ENCODE results near the gene SEPTIN1.

The SEPTIN1 gene

DNA sequence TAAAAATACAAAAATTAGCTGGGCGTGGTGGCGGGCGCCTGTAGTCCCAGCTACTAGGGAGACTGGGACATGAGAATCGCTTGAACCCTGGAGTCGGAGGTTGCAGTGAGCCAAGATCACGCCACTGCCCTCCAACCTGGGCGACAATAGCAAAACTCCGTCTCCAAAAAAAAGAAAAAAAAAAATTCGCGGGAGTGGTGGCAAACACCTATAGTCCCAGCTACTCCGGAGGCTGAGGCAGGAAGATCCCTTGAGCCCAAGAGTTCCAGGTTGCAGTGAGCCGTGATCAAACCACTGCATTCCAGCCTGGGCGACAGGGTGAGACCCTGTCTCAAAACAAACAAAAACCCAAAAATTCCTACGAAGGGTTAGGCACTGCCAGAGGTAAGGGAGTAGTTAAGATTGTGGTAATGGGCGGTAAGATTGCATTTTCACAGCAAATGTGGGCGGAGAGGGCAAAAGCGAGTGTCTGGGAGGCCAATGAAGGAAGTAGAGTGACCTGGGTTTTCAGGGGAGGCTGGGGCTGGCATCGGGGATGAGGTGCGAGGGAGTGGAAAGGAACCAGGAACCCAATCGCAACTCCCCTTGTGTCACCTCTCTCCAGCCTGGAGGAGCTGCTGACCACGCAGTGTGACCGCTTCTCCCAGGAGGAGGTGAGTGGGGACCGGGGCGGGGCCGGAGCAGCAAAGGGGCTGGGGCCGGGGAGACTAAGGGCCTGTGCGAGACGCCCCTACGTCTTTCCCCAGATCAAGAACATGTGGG, 5.1 kb downstream of the SEPTIN1 start:
- no peak for DNase-seq (ENCODE audit: low spot score)

DNA sequence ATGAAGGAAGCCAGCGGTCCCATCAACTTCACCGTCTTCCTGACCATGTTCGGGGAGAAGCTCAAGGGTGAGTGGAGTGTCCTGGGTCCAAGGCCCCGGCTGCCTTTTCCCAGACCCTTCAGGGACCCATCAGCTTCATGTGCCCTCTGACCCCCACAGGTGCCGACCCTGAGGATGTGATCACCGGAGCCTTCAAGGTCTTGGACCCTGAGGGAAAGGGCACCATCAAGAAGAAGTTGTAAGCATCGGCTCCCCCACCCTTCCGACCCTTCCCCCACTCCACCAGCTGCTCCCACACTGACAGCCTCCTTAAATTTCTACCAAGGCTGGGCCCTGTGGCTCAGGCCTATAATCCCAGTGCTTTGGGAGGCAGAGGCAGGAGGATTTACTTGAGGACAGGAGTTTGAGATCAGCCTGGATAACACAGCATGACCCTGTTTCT, 5.9 kb downstream of the SEPTIN1 start:
- DNase-seq (ENCODE audit: low spot score): no peak

DNA sequence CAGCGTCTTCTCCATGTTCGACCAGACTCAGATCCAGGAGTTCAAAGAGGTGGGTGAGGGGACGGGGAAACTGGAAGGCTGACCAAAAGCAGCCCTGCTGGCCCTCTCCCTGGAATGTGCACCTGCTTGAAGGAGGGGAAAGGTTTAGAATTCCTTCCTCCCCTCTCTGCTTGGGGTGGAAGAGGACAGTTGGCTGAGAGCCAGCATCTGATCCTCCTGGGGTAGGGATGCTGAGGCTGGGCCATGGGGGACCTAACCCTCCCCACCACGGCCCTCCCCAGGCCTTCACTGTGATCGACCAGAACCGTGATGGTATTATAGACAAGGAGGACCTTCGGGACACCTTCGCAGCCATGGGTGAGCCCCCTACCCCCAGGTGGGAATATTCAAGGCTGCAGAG, 6.5 kb downstream of the SEPTIN1 start:
- no peak for DNase-seq (ENCODE audit: low spot score)

DNA sequence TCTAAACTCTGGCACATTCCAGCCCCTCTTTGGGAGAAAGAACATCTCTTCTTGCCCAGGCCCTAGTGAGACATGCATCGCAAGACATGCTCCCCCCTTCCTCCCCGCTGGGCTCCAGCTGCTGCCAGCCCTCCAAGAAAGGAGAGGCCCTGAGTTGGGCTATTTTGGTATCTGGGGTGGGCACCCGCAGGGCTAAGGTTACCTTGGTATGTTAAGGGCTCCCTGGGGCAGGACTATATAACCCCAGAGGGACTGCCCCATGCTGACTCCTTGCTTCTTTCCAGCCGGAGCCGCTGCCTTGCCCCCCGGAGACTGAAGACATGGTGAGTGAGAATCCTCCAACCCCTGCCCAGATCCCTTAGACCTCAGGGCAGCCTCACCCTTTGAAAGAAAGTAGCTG, 7.8 kb downstream of the SEPTIN1 start, which contains the start of gene MYL11:
Gene MYL11, plus strand, starts transcription at position 265 of the 400 bp plus-strand sequence. Its CDS starts 56 bp downstream, at position 321.
- DNase-seq (ENCODE audit: low spot score): no peak

DNA sequence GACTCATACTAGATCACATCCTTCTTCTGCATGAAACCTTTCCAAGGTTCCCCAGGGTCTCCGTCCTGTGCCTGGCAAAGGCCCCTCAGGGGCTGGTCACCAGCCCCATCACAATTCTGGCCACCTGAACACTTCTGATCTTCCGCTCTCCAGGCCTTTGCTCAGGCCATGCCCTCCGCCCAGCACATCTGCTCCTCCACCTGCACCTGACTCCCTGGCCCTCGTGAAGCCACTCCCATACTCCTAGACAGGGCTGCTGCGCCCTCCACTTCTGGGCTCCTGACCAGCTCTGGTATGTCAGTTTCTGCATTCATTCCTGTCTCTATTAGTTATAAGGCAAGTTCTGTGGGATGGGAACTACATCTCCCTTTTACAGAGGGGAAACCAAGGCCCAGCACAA, 9.6 kb downstream of the SEPTIN1 start:
- no peak for DNase-seq (ENCODE audit: low spot score)

DNA sequence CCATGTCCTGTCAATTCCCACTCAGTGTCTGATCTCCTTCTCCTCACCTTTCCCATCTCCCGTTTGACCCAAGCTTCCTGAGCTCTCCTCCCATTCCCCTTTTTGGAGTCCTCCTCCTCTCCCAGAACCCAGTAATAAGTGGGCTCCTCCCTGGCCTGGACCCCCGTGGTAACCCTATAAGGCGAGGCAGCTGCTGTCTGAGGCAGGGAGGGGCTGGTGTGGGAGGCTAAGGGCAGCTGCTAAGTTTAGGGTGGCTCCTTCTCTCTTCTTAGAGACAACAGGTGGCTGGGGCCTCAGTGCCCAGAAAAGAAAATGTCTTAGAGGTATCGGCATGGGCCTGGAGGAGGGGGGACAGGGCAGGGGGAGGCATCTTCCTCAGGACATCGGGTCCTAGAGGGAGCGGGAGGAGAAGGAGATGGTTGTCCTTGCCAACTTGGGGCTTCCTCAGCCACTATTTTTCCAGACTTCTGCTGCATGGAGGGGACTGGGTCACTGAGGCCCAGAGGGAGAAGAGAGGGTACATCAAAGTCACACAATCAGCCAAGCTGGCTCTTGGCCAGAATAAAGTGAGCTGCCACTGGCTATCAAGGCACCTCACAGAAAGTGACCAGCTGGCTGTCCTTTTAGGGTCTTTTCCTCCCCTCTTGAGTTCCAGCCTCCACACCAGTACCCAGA, 10.2 kb downstream of the SEPTIN1 start:
- DNase-seq (ENCODE audit: low spot score): peak; percentile 38

DNA sequence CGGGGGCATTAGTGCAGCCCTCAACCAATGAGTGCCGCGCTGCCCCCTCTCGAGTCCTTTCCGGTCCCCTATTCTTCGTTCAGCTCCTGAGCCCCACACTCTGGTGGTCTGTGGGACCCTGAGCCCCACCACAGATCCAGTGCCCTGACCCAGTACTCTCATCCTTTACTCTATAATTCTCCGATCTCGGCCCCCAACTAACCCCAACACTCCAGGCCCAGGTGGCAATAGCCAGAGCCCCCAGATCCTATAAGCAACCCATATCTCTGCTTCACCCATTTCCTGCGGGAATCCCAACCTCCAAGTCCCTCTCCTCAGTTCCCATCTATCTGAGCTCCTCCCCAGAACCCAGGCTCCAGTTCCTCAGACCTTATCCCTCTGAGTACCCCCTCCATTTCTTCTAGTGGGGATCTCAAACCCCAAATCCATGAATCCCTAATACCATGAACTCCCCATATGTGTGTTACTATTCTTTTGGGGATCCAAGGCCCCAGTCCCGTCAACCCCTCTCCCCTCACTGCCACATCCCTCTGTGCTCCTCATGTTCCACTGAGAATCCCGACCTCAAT, 11.0 kb downstream of the SEPTIN1 start:
- DNase-seq (ENCODE audit: low spot score): no peak

DNA sequence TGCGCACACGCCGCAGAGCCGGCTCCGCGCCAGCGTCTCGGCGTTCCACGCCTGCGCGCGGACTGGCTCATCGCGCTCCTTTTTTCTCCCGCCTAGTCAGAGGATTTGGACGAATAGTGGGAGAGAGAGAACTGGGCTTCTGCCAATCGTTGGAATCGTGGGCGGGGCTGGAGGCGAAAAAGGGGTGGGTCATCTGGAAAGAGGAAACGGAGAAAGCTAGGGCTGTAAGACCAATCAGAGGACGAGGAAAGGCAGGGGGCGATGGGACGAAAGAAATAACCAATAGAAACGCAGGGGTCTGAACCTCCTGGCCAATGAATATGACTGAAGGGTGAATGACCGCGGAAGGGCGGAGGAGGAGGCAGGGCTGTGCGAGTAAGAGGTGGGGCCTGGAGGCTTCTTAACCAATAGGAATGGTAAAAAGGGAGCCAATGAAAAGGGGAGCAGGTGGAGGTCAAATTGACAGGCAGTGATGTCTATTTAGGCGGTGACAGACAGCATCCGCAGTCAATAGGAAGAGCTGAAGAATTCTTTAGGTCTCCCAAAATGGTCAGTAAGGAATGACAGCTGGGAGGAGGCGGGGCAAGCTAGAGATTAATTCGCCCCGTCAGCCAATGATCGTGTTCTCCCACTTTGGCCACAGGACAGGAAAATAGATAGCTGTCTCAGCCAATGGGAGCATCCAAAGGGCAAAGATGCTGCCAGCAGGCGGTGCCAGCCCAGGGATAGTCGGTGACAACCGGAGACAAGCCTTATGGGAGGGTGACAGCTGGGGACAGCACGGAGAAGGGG, 11.7 kb downstream of the SEPTIN1 start, which contains the start of gene TBC1D10B:
Gene TBC1D10B, minus strand, starts transcription at position 39 of the 792 bp plus-strand sequence. CDS start 311 bp downstream, outside the sequence.
- peak; percentile 100 for DNase-seq (ENCODE audit: low spot score)

DNA sequence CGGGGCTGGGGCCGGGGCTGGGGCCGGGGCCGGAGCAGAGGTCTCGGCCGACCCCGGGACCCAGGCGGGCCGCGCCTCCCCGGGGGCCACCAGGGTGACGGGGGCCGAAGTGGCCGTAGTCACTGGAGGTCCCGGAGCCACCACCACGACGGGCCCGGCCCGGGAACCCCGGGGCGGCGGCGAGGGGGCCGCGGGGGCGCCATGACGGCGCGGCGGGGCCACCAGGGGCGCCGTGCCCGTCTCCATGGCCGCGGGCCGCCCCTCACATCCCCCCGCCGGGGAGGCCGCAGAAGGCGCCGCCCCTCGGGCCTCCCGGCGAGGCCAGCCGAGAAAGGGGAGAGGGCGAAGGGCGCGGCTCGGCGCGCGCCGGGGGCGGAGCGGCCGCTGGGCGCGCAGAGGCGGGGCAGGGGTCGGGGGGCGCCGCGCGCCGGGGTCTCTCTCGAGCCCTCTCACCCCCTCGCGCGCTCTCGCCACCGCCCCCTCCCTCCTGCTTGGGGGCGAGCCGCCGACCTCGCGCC, 12.4 kb downstream of the SEPTIN1 start:
- no peak for DNase-seq (ENCODE audit: low spot score)

DNA sequence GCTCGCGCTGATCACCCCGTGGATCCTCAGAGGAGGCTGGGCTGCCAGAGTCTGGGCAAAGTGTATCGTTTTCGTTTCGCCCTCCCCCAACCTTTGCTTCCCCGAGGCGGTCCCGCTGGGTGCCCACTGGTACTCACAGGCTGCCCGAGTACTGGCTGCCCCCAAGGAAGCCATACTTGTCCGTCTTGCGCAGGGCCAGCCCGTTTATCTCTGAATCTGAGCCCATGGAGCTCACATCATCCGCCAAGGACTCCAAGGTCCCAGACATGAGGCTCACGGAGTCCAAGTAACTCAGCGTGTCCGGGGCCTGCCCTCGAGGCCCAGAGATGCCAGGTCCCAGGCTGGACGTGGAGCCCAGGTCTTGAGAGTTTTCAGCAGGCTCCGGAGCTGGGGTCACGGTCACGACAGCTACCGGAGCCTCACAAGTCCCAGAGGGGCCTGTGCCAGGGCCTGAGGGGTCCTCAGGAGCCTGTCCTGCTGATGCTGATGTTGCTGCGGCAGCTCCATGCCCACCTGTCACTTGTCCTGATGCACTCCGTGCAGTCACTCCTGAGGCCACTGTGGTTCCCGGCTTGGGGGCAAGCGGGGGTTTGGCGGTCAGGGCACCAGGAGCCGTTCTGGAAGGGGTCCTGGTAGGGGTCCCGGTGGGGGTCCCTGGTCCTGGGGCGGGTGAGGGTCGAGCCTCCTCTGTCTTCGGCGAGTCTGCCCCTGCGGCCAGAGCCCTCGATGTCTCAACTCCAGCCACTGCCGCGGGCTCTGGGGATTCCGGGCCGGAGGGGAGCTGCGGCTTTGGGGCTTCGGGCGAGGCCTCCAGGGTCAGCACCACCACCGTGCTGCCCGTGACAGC, 13.0 kb downstream of the SEPTIN1 start:
- DNase-seq (ENCODE audit: low spot score): peak; percentile 36

DNA sequence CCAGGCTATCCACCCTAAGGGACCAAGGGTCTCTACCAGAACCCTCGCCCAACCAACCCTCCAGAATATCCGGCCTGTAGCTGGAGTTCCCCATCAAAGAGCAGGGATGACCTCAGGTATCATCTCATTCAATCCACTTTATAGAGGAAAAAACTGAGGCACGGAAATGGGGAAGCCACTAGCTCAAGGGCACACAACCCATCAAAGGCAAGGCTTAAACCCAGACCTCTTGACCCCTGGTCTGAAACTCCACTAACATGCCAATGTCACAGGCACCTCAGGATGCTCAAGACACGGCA, 13.6 kb downstream of the SEPTIN1 start:
- no peak for DNase-seq (ENCODE audit: low spot score)

DNA sequence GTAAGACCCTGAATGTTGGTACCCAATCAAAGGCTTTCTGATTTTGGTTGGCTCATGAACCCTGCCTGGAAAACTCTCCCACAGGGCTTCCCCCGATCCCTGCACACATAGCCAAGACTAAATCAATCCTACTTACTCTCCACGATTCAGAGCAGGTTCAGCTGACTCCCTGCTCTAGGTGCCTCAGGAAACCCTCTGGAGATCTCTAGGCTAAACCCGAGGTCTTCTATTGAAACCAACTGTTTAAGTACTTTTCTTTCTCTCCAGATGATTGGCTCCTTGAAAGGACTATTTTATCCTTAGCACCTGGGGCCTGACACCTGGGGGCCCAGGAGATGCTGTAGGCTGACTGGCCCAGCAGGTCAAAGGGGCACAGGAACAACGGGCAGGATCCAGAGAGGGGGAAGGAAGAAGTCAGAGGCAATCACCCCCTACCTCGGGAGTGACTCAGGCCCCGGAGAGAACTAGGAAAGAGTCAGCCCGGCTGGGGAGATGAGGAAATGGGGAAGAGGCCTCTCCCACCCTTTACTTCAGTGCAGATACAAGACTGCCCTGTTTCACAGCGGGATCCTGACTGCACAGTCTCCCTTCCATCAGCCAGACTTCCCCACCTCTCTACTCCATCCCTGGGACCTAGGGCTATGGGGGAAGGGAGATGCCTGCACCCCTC, 14.1 kb downstream of the SEPTIN1 start:
- no peak for DNase-seq (ENCODE audit: low spot score)

DNA sequence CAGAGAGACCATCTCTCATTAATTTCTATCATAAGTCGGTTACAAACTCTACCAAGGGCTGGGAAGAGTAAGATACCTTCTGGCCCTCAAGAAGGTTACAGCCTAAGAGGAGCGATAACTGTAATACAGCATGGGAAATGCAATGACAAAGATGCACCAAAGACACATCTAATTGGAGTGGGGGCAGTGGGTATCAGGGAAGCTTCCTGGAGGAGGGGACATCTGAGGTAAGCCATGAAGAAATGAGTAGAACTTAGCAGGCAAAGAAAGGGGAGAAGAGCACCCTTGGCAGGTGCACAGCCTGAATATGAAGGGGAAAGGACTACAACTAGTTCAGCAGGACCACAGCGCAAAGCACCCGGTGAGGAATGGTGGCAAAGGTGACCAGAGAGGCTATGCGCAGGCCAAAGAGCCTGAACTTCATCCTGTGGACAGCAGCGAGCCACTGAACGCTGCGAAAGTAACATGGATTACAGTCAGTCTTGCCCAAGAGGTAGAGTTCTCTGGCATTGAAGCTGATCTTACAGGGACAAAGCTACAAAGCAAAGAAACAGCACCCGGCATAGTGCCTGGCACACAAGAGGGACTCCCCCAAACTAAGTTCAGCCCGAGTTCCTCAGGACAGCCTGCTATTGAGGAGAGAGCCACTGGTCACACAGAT, 14.9 kb downstream of the SEPTIN1 start:
- DNase-seq (ENCODE audit: low spot score): no peak

DNA sequence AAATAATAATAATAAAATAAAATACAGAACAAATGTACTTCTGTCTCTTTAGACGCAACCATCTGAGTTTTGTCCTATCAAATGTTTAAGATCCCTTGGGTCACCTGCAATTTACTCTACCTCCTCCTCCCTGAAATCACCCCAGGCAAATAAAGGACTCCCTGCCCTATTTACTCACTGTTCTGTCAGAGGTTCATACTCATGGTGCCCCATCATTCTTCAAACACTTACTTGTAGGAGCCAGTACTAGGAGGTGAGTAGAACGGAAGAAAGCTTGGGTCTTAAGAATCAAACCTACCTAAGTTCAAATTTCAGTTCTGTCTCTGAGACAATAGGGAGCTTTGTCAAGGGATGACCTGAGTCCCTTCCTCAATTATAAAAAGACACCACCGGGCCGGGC, 15.8 kb downstream of the SEPTIN1 start:
- no peak for DNase-seq (ENCODE audit: low spot score)

DNA sequence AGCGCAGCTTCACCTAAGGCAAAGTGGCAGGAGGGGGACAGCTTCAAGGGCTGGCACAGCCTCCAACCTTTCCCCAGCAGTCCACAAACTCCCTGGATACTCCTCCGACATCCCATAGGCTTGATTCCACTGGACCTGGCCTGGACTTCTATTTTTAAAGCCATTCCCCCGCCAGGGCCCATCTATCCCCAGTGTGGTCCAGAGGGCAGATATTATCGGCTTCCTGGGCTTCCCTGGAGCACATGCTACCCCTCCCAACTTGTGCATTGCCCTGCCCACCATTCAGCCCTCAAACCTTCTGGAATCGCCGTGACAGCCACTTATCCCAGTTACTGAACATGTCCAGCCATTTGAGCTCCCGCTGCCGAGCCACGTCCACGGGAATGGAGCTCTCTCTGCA, 17.2 kb downstream of the SEPTIN1 start:
- no peak for DNase-seq (ENCODE audit: low spot score)

DNA sequence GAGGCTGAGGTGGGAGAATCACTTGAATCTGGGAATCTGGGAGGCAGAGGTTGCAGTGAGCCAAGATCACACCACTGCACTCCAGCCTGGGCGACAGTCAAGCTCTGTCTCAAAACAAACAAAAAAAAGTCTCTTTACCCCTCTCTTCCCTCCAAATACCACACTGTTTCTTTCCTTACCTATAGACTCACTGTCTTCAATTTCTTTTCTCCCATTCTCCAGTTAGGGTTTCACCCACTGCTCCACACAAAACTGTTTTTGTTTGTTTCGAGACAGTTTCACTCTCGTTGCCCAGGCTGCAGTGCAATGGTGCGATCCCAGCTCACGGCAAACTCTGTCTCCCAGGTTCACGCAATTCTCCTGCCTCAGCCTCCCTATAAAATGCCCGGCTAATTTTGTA, 21.2 kb downstream of the SEPTIN1 start:
- DNase-seq (ENCODE audit: low spot score): no peak

DNA sequence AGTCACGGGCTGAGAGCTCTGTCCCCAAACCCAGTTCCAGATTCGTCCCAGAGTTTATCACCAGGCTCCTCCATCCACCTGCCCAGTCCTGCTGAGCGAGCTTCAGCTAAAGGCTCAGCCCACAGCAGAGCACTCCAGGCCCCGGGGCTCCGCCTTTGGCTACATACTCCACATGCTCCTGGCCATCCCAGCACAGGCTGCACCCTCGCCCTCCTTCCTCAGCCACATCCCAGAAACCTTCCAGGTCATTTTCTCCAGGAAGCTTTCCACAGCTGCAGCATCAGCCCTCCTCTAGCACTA, 22.5 kb downstream of the SEPTIN1 start:
- no peak for DNase-seq (ENCODE audit: low spot score)

DNA sequence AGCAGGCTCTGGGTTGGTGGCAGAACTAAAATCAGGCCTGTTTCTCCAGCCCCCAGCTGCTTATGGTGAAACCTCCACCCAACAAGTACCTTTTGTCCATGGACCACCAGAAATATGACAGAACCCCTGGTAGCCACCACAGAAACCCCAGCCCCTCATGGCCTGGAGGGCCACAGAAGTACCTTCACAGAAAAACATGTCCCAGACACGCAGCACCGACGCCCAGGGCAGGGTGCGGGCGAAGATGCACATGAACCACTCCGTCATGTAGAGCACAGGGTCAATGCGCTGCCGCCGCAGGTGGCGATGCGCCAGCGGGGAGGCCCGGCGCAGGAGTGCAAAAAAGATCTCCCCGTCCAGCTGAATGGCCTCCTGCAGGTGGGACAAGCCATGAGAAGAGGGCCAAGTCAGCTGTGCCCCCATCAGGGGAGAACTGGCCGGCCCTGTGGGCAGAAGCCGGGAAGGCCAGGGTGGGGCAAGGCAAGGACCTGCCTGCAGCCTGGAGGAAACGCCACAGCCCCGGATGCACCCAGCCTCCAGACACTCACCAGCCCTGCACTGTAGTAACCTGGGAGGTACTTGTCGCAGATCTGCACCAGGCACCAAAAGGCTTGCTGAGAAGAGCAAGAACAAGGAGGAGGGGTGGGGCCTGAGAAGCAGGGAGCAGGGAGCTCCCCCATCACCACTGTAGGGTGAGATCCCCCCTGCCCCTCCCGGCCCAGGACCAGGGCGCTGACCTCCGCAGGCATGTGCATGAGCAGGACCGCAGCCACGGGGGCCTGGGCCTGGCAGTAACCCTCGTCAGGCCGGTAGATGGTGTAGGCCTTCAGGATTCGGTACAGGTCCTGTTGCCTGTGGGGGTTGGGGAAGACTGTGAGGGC, 23.1 kb downstream of the SEPTIN1 start:
- DNase-seq (ENCODE audit: low spot score): no peak

DNA sequence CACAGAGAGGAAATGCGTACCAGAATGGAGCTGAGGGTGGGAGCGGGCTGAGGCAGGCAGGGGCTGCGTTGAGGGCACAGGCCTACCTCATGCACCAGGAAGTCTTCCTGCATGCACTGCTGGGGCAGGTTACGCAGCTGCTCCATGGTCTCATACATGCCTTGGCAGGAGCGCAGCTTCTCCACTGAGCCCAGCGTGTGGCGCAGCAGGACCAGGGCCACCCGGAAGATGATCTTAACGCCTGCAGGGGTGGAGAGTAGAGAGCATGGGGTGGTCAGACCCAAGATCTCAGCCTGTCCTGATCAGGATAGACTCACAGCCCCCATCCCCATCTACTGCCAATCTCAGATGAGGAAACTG, 23.8 kb downstream of the SEPTIN1 start:
- DNase-seq (ENCODE audit: low spot score): no peak
